ENCODE data around the gene EPHB3.

Gene EPHB3

DNA sequence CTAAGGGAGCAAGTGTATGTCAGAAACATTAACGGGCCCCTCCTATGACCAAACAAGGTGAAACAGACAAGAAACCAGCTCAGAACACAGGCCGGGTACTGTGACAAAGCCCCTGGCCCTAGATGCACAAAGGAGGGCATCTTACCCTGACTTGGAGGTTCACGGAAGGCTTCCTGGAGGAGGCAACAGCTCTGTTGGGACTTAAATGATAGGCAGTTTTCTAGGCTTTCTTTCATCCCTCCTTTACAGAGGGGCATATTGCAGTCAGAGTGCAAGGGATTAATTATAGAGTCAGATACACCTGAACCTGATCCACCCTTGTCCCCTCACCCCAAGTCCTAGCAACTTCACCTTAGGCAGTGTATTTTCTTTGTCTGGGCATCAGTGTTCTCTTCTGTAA, 8.4 kb downstream of the EPHB3 start:
- Mint-ChIP-seq H3K4me1 (no peaks in the 10 kb centered on the region), H3K4me3 (peak overlapping the region; percentile 46), H3K27me3 (peaks cover 79% of the 10 kb centered on the region), H3K27ac (ENCODE audit: low read depth) (no peak overlapping the region), H3K36me3 (ENCODE audit: insufficient read depth) (no peaks in the 10 kb centered on the region), H3K9me3 (no peaks in the 10 kb centered on the region)
- DNase-seq (ENCODE audit: low spot score in 2 of 2): no peak
- ATAC-seq (replicated peaks; ENCODE audit: extremely low read depth, poor library complexity, severe bottlenecking): no peak

DNA sequence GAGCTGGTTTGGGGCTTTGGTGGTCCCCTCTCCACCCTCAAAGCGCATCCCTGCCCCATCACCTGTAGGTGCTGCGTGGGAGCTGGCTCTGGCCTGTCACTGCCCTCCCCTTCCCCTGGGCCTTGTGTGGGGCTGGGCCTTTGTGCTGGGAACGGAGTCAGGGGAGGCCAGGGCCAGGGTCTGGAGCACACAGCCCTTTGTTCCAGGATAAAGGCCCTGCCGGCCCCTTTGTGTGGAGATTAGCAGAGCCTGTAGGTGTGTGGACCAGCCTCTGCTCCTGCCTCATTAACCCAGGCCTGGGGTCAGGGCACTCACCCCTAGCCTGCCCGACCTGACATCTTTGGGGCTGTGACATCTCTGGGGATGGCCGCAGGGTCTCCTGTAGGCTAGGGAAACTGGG, 8.9 kb downstream of the EPHB3 start:
- ATAC-seq (replicated peaks; ENCODE audit: extremely low read depth, poor library complexity, severe bottlenecking) (no peak), DNase-seq (ENCODE audit: low spot score in 2 of 2) (no peak)
- Mint-ChIP-seq H3K27me3 (peaks cover 74% of the 10 kb centered on the region), H3K4me1 (no peaks in the 10 kb centered on the region), H3K27ac (ENCODE audit: low read depth) (no peak overlapping the region), H3K9me3 (no peaks in the 10 kb centered on the region), H3K36me3 (ENCODE audit: insufficient read depth) (no peaks in the 10 kb centered on the region), H3K4me3 (no peak overlapping the region)

DNA sequence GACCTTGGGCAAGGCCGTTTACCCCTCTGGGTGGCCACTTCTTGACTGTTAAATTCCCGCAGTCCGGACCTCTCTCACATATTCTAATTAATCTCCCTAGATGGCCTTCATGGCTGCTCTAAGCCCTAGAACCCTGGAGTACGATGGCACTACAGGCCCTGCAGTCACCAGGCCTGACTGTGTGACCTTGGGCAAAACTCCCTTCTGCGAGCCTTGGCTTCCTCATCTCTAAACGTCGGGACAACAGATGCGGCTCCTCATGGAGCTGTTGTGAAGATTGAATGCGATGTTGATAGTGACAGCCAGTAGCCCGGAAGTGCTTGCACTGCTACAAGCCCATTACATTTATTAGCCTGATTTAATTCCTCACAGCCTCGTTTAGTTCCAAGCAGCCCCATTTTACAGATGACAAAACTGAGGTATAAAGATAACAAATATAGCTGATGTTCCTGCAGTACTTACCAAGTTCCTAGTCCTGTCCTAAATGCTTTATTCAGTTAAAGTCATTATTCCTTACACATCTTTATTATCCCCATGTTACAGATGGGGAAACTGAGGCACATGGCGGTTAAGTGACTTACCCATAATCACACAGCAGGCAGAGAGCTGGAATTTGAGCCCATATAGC, 10.3 kb downstream of the EPHB3 start:
- no peak overlapping the region for H3K4me3 Mint-ChIP-seq
- H3K4me1 Mint-ChIP-seq: no peaks in the 10 kb centered on the region
- H3K36me3 Mint-ChIP-seq (ENCODE audit: insufficient read depth): no peaks in the 10 kb centered on the region
- no peaks in the 10 kb centered on the region for H3K9me3 Mint-ChIP-seq
- peaks cover 74% of the 10 kb centered on the region for H3K27me3 Mint-ChIP-seq
- ATAC-seq (replicated peaks; ENCODE audit: extremely low read depth, poor library complexity, severe bottlenecking) (no peak), DNase-seq (ENCODE audit: low spot score in 2 of 2) (no peak)
- H3K27ac Mint-ChIP-seq (ENCODE audit: low read depth): no peak overlapping the region

DNA sequence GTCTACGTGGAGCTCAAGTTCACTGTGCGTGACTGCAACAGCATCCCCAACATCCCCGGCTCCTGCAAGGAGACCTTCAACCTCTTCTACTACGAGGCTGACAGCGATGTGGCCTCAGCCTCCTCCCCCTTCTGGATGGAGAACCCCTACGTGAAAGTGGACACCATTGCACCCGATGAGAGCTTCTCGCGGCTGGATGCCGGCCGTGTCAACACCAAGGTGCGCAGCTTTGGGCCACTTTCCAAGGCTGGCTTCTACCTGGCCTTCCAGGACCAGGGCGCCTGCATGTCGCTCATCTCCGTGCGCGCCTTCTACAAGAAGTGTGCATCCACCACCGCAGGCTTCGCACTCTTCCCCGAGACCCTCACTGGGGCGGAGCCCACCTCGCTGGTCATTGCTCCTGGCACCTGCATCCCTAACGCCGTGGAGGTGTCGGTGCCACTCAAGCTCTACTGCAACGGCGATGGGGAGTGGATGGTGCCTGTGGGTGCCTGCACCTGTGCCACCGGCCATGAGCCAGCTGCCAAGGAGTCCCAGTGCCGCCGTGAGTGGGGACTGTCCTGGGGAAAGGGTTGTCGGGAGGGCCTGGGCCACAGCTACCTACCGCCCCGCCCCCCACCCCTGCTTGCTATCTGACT, 11.2 kb downstream of the EPHB3 start:
- H3K36me3 Mint-ChIP-seq (ENCODE audit: insufficient read depth): no peaks in the 10 kb centered on the region
- H3K4me1 Mint-ChIP-seq: no peaks in the 10 kb centered on the region
- no peak overlapping the region for H3K27ac Mint-ChIP-seq (ENCODE audit: low read depth)
- no peak overlapping the region for H3K4me3 Mint-ChIP-seq
- peaks cover 67% of the 10 kb centered on the region for H3K27me3 Mint-ChIP-seq
- DNase-seq (ENCODE audit: low spot score in 2 of 2): no peak
- H3K9me3 Mint-ChIP-seq: no peaks in the 10 kb centered on the region
- no peak for ATAC-seq (replicated peaks; ENCODE audit: extremely low read depth, poor library complexity, severe bottlenecking)

DNA sequence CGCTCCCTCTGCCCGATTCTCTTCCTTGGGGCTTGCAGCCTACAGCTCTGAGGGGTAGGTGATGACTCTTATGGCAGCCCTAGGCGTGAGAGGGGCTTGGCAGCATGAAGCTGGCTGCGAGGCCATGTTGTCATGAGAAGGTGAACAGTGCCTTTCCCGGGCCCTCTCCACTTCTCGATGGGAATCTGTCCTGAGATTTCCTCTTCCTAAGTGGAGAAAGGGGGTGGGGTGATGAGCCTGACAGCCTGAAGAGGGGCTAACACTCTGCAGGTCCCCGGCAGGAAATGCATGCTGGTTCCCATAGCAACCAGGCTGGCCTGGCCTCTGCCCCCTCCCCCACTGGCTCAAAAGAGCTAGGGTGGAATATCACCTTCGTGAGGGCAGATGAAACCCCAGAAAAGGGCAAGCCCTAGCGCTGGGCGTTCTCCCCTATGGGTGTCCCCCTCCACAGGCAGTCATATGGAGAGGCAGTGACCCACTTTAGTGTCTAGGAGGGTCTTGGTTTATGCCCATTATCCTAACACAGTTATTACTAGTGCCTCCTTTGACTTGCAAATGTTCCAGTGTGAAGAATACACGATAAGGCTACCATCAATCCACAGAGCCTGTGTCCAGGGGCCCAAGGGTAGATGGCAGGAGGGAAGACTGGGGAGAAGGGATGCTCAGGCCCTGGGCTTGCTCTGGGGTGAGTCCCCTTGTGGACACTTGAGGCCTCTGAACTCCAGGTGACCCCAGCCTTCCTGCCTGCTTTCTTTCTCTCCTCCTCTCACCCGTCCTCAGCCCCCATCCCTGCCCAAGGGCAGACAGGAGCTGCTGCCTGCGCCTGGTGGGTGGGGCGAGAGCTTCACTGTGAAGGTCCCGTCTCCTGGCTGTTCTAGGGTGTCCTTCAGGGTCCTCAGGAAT, 13.2 kb downstream of the EPHB3 start:
- no peak overlapping the region for H3K4me3 Mint-ChIP-seq
- H3K4me1 Mint-ChIP-seq: no peaks in the 10 kb centered on the region
- no peaks in the 10 kb centered on the region for H3K36me3 Mint-ChIP-seq (ENCODE audit: insufficient read depth)
- H3K27me3 Mint-ChIP-seq: peaks cover 73% of the 10 kb centered on the region
- H3K9me3 Mint-ChIP-seq: no peaks in the 10 kb centered on the region
- H3K27ac Mint-ChIP-seq (ENCODE audit: low read depth): no peak overlapping the region
- ATAC-seq (replicated peaks; ENCODE audit: extremely low read depth, poor library complexity, severe bottlenecking): no peak
- no peak for DNase-seq (ENCODE audit: low spot score in 2 of 2)

DNA sequence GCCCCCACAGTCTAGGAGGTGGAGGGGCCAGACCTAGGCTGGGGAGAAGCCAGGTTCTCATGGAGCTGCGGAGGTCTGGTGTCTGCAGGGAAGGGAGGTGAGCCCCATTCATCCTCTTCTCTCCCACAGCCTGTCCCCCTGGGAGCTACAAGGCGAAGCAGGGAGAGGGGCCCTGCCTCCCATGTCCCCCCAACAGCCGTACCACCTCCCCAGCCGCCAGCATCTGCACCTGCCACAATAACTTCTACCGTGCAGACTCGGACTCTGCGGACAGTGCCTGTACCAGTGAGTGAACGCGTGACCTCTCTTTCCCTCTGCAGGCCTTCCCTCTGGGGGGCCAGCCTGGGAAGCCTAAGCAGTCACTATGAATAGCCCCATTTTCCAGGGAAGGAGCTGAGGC, 14.1 kb downstream of the EPHB3 start:
- H3K27me3 Mint-ChIP-seq: peaks cover 70% of the 10 kb centered on the region
- H3K4me3 Mint-ChIP-seq: no peak overlapping the region
- H3K4me1 Mint-ChIP-seq: no peaks in the 10 kb centered on the region
- H3K9me3 Mint-ChIP-seq: no peaks in the 10 kb centered on the region
- ATAC-seq (replicated peaks; ENCODE audit: extremely low read depth, poor library complexity, severe bottlenecking): no peak
- H3K27ac Mint-ChIP-seq (ENCODE audit: low read depth): no peak overlapping the region
- no peak for DNase-seq (ENCODE audit: low spot score in 2 of 2)
- H3K36me3 Mint-ChIP-seq (ENCODE audit: insufficient read depth): no peaks in the 10 kb centered on the region

DNA sequence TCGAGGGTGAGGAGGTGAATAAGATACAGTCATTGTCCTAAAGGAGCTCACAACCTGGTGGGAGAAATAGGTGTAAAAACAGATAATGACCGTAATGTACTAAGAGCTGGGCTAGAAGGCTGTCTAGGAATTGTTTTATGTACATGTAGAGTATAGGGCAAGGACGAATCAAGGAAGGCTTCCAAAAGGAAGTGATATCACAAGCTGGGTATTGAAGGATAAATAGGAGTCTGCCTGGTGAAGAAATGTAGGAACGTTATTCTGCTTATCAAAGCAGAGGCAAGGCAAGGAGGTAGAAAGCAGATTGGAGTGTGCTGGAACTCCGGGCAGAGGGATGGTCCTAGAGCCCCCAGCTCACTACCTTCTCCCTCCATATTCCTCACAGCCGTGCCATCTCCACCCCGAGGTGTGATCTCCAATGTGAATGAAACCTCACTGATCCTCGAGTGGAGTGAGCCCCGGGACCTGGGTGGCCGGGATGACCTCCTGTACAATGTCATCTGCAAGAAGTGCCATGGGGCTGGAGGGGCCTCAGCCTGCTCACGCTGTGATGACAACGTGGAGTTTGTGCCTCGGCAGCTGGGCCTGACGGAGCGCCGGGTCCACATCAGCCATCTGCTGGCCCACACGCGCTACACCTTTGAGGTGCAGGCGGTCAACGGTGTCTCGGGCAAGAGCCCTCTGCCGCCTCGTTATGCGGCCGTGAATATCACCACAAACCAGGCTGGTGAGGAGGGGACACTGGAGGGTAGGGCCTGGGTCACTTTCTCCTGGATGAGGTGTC, 15.1 kb downstream of the EPHB3 start:
- Mint-ChIP-seq H3K36me3 (ENCODE audit: insufficient read depth) (no peaks in the 10 kb centered on the region), H3K9me3 (no peaks in the 10 kb centered on the region), H3K27me3 (peaks cover 61% of the 10 kb centered on the region), H3K4me3 (no peak overlapping the region), H3K4me1 (no peaks in the 10 kb centered on the region), H3K27ac (ENCODE audit: low read depth) (no peak overlapping the region)
- DNase-seq (ENCODE audit: low spot score in 2 of 2) (no peak), ATAC-seq (replicated peaks; ENCODE audit: extremely low read depth, poor library complexity, severe bottlenecking) (no peak)

DNA sequence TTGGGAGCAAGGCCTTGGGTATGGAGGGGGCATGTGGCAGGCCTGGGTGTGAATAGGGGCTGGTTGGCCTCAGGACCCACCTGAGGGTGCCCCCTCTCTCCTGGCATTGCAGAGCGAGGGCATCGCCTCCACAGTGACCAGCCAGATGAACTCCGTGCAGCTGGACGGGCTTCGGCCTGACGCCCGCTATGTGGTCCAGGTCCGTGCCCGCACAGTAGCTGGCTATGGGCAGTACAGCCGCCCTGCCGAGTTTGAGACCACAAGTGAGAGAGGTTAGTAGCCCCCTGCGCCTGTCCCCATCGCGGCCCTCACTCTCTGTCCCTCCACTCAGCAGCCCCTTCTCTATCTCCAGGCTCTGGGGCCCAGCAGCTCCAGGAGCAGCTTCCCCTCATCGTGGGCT, 16.0 kb downstream of the EPHB3 start:
- Mint-ChIP-seq H3K4me1 (peaks cover under 1% of the 10 kb centered on the region), H3K27ac (ENCODE audit: low read depth) (no peak overlapping the region), H3K36me3 (ENCODE audit: insufficient read depth) (no peaks in the 10 kb centered on the region), H3K9me3 (no peaks in the 10 kb centered on the region), H3K4me3 (no peak overlapping the region), H3K27me3 (peaks cover 59% of the 10 kb centered on the region)
- no peak for DNase-seq (ENCODE audit: low spot score in 2 of 2)
- no peak for ATAC-seq (replicated peaks; ENCODE audit: extremely low read depth, poor library complexity, severe bottlenecking)

DNA sequence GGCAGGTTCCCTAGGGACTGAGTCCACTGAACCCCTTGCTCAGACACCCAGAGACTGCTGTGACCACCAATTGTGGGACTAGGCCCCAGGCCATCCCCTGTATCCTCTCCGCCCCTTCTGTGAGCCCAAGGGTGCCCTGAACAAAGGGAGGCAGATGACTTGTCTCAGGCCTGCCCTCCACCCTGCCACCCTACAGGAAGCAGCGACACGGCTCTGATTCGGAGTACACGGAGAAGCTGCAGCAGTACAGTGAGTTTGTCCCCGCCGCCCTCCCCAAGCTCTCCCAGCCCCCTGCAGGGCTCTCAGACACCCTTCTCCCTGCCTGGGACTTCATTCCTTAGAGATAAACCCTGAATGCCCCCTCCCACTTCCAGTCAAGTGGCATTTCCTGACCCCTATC, 16.6 kb downstream of the EPHB3 start:
- Mint-ChIP-seq H3K27ac (ENCODE audit: low read depth) (no peak overlapping the region), H3K4me1 (peaks cover 7% of the 10 kb centered on the region), H3K9me3 (no peaks in the 10 kb centered on the region), H3K4me3 (no peak overlapping the region), H3K36me3 (ENCODE audit: insufficient read depth) (no peaks in the 10 kb centered on the region), H3K27me3 (peaks cover 59% of the 10 kb centered on the region)
- DNase-seq (ENCODE audit: low spot score in 2 of 2) (no peak), ATAC-seq (replicated peaks; ENCODE audit: extremely low read depth, poor library complexity, severe bottlenecking) (no peak)

DNA sequence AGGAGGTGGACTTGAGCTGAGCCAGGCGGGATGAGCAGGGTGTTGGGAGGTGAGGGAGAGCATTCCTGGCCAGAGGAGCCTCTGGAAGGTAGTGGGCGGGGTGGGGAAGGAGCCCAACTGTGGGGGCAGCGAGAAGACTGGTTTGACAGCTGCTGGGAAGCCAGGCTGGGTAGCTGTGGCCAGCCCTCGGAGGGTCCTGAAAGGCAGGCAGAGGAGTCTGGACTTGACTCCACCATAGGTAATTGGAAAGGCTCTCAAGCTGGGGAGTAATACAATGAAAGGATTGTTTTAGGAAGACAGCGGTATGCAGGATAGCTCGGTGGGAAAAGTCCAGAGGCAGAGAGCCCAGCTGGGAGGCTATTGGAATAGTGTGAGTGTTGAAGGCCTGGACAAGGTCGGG, 17.2 kb downstream of the EPHB3 start:
- DNase-seq (ENCODE audit: low spot score in 2 of 2): no peak
- Mint-ChIP-seq H3K27me3 (peaks cover 55% of the 10 kb centered on the region), H3K9me3 (no peaks in the 10 kb centered on the region), H3K4me1 (peaks cover 7% of the 10 kb centered on the region), H3K36me3 (ENCODE audit: insufficient read depth) (no peaks in the 10 kb centered on the region), H3K4me3 (no peak overlapping the region), H3K27ac (ENCODE audit: low read depth) (no peak overlapping the region)
- no peak for ATAC-seq (replicated peaks; ENCODE audit: extremely low read depth, poor library complexity, severe bottlenecking)

DNA sequence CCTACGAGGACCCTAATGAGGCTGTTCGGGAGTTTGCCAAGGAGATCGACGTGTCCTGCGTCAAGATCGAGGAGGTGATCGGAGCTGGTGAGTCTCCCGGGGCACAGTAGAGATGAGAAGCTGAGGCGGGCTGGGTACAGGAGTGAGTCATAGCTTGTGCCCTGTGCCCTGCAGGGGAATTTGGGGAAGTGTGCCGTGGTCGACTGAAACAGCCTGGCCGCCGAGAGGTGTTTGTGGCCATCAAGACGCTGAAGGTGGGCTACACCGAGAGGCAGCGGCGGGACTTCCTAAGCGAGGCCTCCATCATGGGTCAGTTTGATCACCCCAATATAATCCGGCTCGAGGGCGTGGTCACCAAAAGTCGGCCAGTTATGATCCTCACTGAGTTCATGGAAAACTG, 17.9 kb downstream of the EPHB3 start:
- Mint-ChIP-seq H3K27me3 (peaks cover 61% of the 10 kb centered on the region), H3K4me1 (peaks cover 7% of the 10 kb centered on the region), H3K27ac (ENCODE audit: low read depth) (no peak overlapping the region), H3K36me3 (ENCODE audit: insufficient read depth) (no peaks in the 10 kb centered on the region), H3K9me3 (no peaks in the 10 kb centered on the region), H3K4me3 (no peak overlapping the region)
- ATAC-seq (replicated peaks; ENCODE audit: extremely low read depth, poor library complexity, severe bottlenecking) (no peak), DNase-seq (ENCODE audit: low spot score in 2 of 2) (no peak)

DNA sequence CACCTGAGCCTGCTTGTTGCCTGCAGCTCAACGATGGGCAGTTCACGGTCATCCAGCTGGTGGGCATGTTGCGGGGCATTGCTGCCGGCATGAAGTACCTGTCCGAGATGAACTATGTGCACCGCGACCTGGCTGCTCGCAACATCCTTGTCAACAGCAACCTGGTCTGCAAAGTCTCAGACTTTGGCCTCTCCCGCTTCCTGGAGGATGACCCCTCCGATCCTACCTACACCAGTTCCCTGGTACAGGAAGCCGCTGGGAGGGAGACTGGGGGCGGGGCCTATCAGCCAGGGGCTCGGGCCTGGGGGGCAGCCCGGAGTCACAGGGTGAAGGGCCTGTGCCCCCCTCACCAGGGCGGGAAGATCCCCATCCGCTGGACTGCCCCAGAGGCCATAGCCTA, 18.8 kb downstream of the EPHB3 start:
- Mint-ChIP-seq H3K27ac (ENCODE audit: low read depth) (no peak overlapping the region), H3K9me3 (no peaks in the 10 kb centered on the region), H3K4me1 (peaks cover 7% of the 10 kb centered on the region), H3K27me3 (peaks cover 65% of the 10 kb centered on the region), H3K36me3 (ENCODE audit: insufficient read depth) (no peaks in the 10 kb centered on the region), H3K4me3 (no peak overlapping the region)
- DNase-seq (ENCODE audit: low spot score in 2 of 2): no peak
- ATAC-seq (replicated peaks; ENCODE audit: extremely low read depth, poor library complexity, severe bottlenecking): no peak
